ENCODE results near the gene DMRT3.

GRCh38 chr9:952546-952945, 23.9 kb upstream of the DMRT3 start:
- TF ChIP-seq CTCF (IDR thresholded peaks at IDR 0.05) (no peak), POLR2A (IDR thresholded peaks at IDR 0.05) (no peak), POLR2AphosphoS5 (IDR thresholded peaks at IDR 0.05; ENCODE audit: insufficient read depth in 1 of 2, low read depth in 1 of 2) (no peak)

Data from vagina (tissue), 2 donors.